SK-N-SH (cell line): ENCODE measurements around the gene ZNF780A. TPM values are rescaled to one million over a fixed set of nuclear protein-coding genes. Genes with fewer than 3 reads are reported as not detected.
A peak's percentile ranks its signal among the peaks of the same experiment; 100 is the strongest.

Source experiments
- CTCF ChIA-PET: fragments of 300-600, 350-600 bp; formaldehyde crosslinking; extraction: SDS; loops from one replicate; lab custom pipeline; 2021; lab: Yijun Ruan, JAX
- POLR2A ChIA-PET: fragments of 350-600 bp; sonication (Branson Sonifier 250); formaldehyde crosslinking; extraction: SDS; loops from one replicate; lab custom pipeline; 2020; ENCODE audit warnings: antibody characterized with exemption, inconsistent platforms; lab: Yijun Ruan, JAX
- DNase-seq: peaks from one replicate; pipeline ENCODE4 v3.0.0; 2012
- H2AFZ ChIP-seq: fragments of 200-600 bp; sonication (generic); 2 replicates; pipeline ENCODE4 v1.8.1; 2016; ENCODE audit warnings: antibody characterized with exemption, mild to moderate bottlenecking, low read depth
- H3F3A ChIP-seq: fragments of 200-600 bp; sonication (generic); replicated peaks from 2 replicates; pipeline ENCODE3; 2016; ENCODE audit warnings: antibody characterized with exemption, mild to moderate bottlenecking; ENCODE audit not compliant: insufficient read depth
- H3K27ac ChIP-seq, 2 experiments: fragments of 200-500 bp in 1 of 2; fragments of 200-600 bp in 1 of 2; sonication (Bioruptor generic) in 1 of 2; sonication (generic), shearing (Covaris generic) in 1 of 2; 2 replicates each; pipeline versions ENCODE4 v1.5.1 to v1.6.1; 2014 to 2016; ENCODE audit warnings: low read depth in 2 of 2, inconsistent platforms in 1 of 2, low read length in 1 of 2, mild to moderate bottlenecking in 1 of 2, mixed read lengths in 1 of 2
- H3K27me3 ChIP-seq: fragments of 200-600 bp; sonication (generic), shearing (Covaris generic); 2 replicates; pipeline ENCODE4 v1.6.1; 2016; ENCODE audit warnings: mixed run types; ENCODE audit not compliant: insufficient read depth
- H3K36me3 ChIP-seq, 2 experiments: fragments of 200-500 bp in 1 of 2; fragments of 200-600 bp in 1 of 2; sonication (Bioruptor generic) in 1 of 2; sonication (generic) in 1 of 2; replicated peaks in 1 of 2; 2 replicates each; pipeline versions ENCODE3 to v1.5.1; 2014 to 2016; ENCODE audit warnings: low read length in 1 of 2, mild to moderate bottlenecking in 1 of 2; ENCODE audit not compliant: insufficient read depth in 2 of 2, control insufficient read depth in 1 of 2
- H3K4me1 ChIP-seq, 2 experiments: fragments of 200-500 bp in 1 of 2; fragments of 200-600 bp in 1 of 2; sonication (Bioruptor generic) in 1 of 2; sonication (generic), shearing (Covaris generic) in 1 of 2; 2 replicates each; pipeline versions ENCODE4 v1.5.1 to v1.6.1; 2014 to 2016; ENCODE audit warnings: low read depth in 1 of 2, low read length in 1 of 2, mixed run types in 1 of 2; ENCODE audit not compliant: insufficient read depth in 2 of 2, control insufficient read depth in 1 of 2
- H3K4me2 ChIP-seq: fragments of 200-600 bp; sonication (generic), shearing (Covaris generic); 2 replicates; pipeline ENCODE4 v1.6.1; 2017; ENCODE audit warnings: mixed run types
- H3K4me3 ChIP-seq, 2 experiments: fragments of 200-500 bp in 1 of 2; fragments of 200-600 bp in 1 of 2; sonication (Bioruptor generic) in 1 of 2; sonication (generic), shearing (Covaris generic) in 1 of 2; 2 replicates each; pipeline versions ENCODE4 v1.5.1 to v1.8.1; 2014 to 2016; ENCODE audit warnings: low read depth in 2 of 2, inconsistent platforms in 1 of 2, low read length in 1 of 2, mild to moderate bottlenecking in 1 of 2, mixed read lengths in 1 of 2, moderate library complexity in 1 of 2
- H3K79me2 ChIP-seq: fragments of 200-600 bp; sonication (generic); 2 replicates; pipeline ENCODE4 v1.8.1; 2017; ENCODE audit warnings: mild to moderate bottlenecking; ENCODE audit not compliant: insufficient read depth
- H3K9ac ChIP-seq: fragments of 200-600 bp; sonication (generic); 2 replicates; pipeline ENCODE4 v1.6.1; 2017; ENCODE audit warnings: mixed run types
- H3K9me2 ChIP-seq: fragments of 200-600 bp; sonication (generic); 2 replicates; pipeline ENCODE4 v1.6.1; 2017; ENCODE audit warnings: mixed run types
- H3K9me3 ChIP-seq: fragments of 200-600 bp; sonication (generic); 2 replicates; pipeline ENCODE4 v1.6.1; 2017; ENCODE audit warnings: mixed run types, mild to moderate bottlenecking, moderate library complexity
- H4K20me1 ChIP-seq: fragments of 200-600 bp; sonication (generic); 2 replicates; pipeline ENCODE4 v1.6.1; 2017; ENCODE audit warnings: mild to moderate bottlenecking, mixed run types; ENCODE audit not compliant: insufficient read depth
- ELF1 ChIP-seq: IDR thresholded peaks from 2 replicates; pipeline ENCODE4 v1.4.0; 2012
- EZH2phosphoT487 ChIP-seq: fragments of 200-600 bp; sonication (generic); IDR thresholded peaks from 2 replicates; pipeline ENCODE4 v1.6.1; 2017; ENCODE audit warnings: low read depth, mixed run types, mild to moderate bottlenecking, antibody characterized with exemption, moderate library complexity, borderline replicate concordance
- FOSL2 ChIP-seq: IDR thresholded peaks from 2 replicates; pipeline ENCODE4 v1.4.0; 2012; ENCODE audit warnings: low read depth, mild to moderate bottlenecking, moderate library complexity, borderline replicate concordance
- IRF3 ChIP-seq: fragments of 150-350 bp; IDR thresholded peaks from 2 replicates; pipeline ENCODE4 v1.6.1; 2016; ENCODE audit warnings: mild to moderate bottlenecking, low read depth, low read length
- MEF2A ChIP-seq: IDR thresholded peaks from 2 replicates; pipeline ENCODE4 v1.4.0; 2012; ENCODE audit warnings: low read depth, borderline replicate concordance
- MXI1 ChIP-seq: IDR thresholded peaks from 2 replicates; pipeline ENCODE4 v1.6.1; 2012; ENCODE audit warnings: mild to moderate bottlenecking, low read depth, low read length, improper control_type of control experiment
- NRF1 ChIP-seq: IDR thresholded peaks from 2 replicates; pipeline ENCODE4 v1.6.1; 2012; ENCODE audit warnings: low read depth, mild to moderate bottlenecking, low read length
- POLR2AphosphoS5 ChIP-seq: IDR thresholded peaks from 2 replicates; pipeline ENCODE4 v1.6.1; 2012; ENCODE audit warnings: low read depth, low read length
- REST ChIP-seq: IDR thresholded peaks from 2 replicates; pipeline ENCODE4 v1.6.1; 2012; ENCODE audit warnings: mild to moderate bottlenecking, low read depth, low read length, moderate library complexity
- RXRA ChIP-seq: IDR thresholded peaks from 2 replicates; pipeline ENCODE4 v1.4.0; 2012; ENCODE audit warnings: low read depth, mild to moderate bottlenecking, borderline replicate concordance
- SIN3A ChIP-seq: IDR thresholded peaks from 2 replicates; pipeline ENCODE4 v1.6.1; 2012; ENCODE audit warnings: low read depth, mild to moderate bottlenecking, low read length, moderate library complexity, borderline replicate concordance
- SMC3 ChIP-seq: IDR thresholded peaks from 2 replicates; pipeline ENCODE4 v1.6.1; 2012; ENCODE audit warnings: low read depth, low read length, improper control_type of control experiment
- TAF1 ChIP-seq: IDR thresholded peaks from 2 replicates; pipeline ENCODE4 v1.6.1; 2012; ENCODE audit warnings: low read depth, mild to moderate bottlenecking, low read length, moderate library complexity, borderline replicate concordance
- TEAD4 ChIP-seq: IDR thresholded peaks from 2 replicates; pipeline ENCODE4 v1.4.0; 2012; ENCODE audit warnings: mild to moderate bottlenecking, borderline replicate concordance; ENCODE audit not compliant: insufficient read depth
- USF1 ChIP-seq: IDR thresholded peaks from 2 replicates; pipeline ENCODE4 v1.4.0; 2012; ENCODE audit warnings: low read depth, borderline replicate concordance
- USF2 ChIP-seq: fragments of 150-350 bp; IDR thresholded peaks from 2 replicates; pipeline ENCODE4 v1.6.1; 2017; ENCODE audit warnings: antibody characterized with exemption, low read length, low read depth, borderline replicate concordance
- YY1 ChIP-seq: IDR thresholded peaks from 2 replicates; pipeline ENCODE4 v1.4.0; 2012; ENCODE audit warnings: low read depth, mild to moderate bottlenecking
- WGBS: methylation state at CpG from one replicate; pipeline ENCODE4 v1.1.6; 2017; ENCODE audit warnings: low lambda C conversion rate; 5-methylcytosine and 5-hydroxymethylcytosine counted together
- polyA plus RNA-seq, 3 experiments: library from polyadenylated mRNA; depleted of rRNA; stranded (reverse); fragments of >200 nt; gene quantifications; 2 replicates each; pipeline ENCODE4 v1.2.3, GENCODE V29; 2012
- TF ChIP-seq, protein P1 (sequence below): IDR thresholded peaks from 2 replicates; pipeline ENCODE4; 2012

The ZNF780A gene
- polyA plus RNA-seq, 1 of the 3 experiments (the other 2 are of a cell fraction): 7.1 TPM

- peaks cover 19% of the 10 kb centered on the region; the same call in 1 of the 2 replicates for H3K79me2 ChIP-seq
- ChIA-PET POLR2A (no interaction called here), CTCF (interaction anchor here (1.0 kb wide), 1 partner anchor 249 kb away, joined by 3 read pairs; no protein-coding TSS in a partner anchor)
- no peaks in the 10 kb centered on the region for H3K27me3 ChIP-seq
- no peak overlapping the region for H2AFZ ChIP-seq
- no peak overlapping the region for H3K27ac ChIP-seq
- no peaks in the 10 kb centered on the region for H3K9me3 ChIP-seq
- DNase-seq: no peak
- no peak for TF ChIP-seq RXRA
- no peak for TF ChIP-seq USF2
- TF ChIP-seq SMC3: no peak
- no peak for TF ChIP-seq SIN3A
- no peak for TF ChIP-seq ELF1
- TF ChIP-seq MEF2A: no peak
- TF ChIP-seq POLR2AphosphoS5: no peak
- no peak for TF ChIP-seq TEAD4
- TF ChIP-seq NRF1: no peak
- peaks cover 0 to 4% of the 10 kb centered on the region in 2 experiments; a peak in 2 of 4 replicates for H3K4me1 ChIP-seq
- no peaks in the 10 kb centered on the region for H4K20me1 ChIP-seq
- no peaks in the 10 kb centered on the region for H3K36me3 ChIP-seq
- no peaks in the 10 kb centered on the region for H3K9me2 ChIP-seq
- WGBS: 62% methylated on average over 1 of the region's 1 CpG
- H3K9ac ChIP-seq: no peak overlapping the region
- H3K4me2 ChIP-seq: no peak overlapping the region
- no peaks in the 10 kb centered on the region for H3F3A ChIP-seq
- no peak overlapping the region for H3K4me3 ChIP-seq
Observed at GRCh38 chr19:40093416-40093815, 2.7 kb upstream of the ZNF780A start.

DNA sequence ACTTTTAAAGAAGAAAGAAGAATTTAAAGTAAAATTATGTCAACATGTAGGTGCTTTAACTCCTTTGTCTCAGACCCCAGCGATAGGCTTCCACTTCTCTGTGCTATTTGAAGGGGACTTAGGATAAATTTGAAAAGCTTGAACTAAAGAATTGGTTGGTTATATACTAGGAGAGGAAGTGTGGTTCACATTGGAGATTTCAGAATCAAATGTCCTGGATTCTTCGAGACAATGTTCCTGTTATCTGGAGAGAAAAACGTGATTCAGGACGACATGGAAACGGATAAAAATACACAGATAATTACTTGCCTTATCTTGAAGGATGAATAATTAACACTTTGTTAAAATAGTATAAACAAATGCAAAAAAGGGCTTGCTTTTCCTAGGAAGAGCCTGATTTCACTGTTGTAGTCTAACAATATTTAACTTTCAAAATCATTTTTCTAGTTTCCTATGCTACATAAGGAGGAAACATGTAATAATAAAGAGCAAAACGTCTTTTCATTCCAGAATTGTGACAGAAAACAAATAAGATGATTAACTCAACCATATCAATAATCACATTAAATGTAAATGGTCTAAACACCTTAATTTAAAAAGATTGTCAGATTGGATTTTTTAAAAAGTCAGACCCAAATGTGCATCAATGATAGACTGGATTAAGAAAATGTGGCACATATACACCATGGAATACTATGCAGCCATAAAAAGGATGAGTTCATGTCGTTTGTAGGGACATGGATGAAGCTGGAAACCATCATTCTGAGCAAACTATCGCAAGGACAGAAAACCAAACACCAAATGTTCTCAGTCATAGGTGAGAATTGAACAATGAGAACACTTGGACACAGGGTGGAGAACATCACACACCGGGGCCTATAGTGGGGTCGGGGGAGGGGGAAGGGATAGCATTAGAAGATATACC, 724 bp upstream of the ZNF780A start:
- Histone ChIP-seq H3K36me3 (peaks cover 0 to 5% of the 10 kb centered on the region in 2 experiments), H3K27me3 (no peaks in the 10 kb centered on the region), H3K27ac (peak overlapping the region; percentile 82 to 94), H3K79me2 (peaks cover 32% of the 10 kb centered on the region), H3K9me3 (no peaks in the 10 kb centered on the region), H3K4me3 (peak overlapping the region; percentile 83 to 94), H3K9me2 (no peaks in the 10 kb centered on the region), H3F3A (no peaks in the 10 kb centered on the region), H4K20me1 (no peaks in the 10 kb centered on the region), H2AFZ (peak overlapping the region; percentile 100), H3K4me1 (peaks cover 0 to 4% of the 10 kb centered on the region in 2 experiments; a peak in 2 of 4 replicates), H3K9ac (peak overlapping the region; percentile 85), H3K4me2 (peak overlapping the region; percentile 91)
- no peak for DNase-seq
- ChIA-PET POLR2A (interaction anchor here (0.6 to 0.7 kb wide), 4 partner anchors 20 to 257 kb away, joined by 3 read pairs; partner anchors contain the start of genes PLD3 and PSMC4), CTCF (interaction anchor here (0.7 to 2.1 kb wide), 3 partner anchors 49 to 88 kb away, joined by 3 to 6 read pairs (median 4); no protein-coding TSS in a partner anchor)
- WGBS: 41% methylated on average over 10 of the region's 10 CpGs
- no peak for TF ChIP-seq POLR2AphosphoS5
- no peak for TF ChIP-seq EZH2phosphoT487
- TF ChIP-seq USF1: no peak
- no peak for TF ChIP-seq TAF1
- TF ChIP-seq REST: no peak
- no peak for TF ChIP-seq MXI1
- TF ChIP-seq YY1: no peak
- TF ChIP-seq, protein P1, sequence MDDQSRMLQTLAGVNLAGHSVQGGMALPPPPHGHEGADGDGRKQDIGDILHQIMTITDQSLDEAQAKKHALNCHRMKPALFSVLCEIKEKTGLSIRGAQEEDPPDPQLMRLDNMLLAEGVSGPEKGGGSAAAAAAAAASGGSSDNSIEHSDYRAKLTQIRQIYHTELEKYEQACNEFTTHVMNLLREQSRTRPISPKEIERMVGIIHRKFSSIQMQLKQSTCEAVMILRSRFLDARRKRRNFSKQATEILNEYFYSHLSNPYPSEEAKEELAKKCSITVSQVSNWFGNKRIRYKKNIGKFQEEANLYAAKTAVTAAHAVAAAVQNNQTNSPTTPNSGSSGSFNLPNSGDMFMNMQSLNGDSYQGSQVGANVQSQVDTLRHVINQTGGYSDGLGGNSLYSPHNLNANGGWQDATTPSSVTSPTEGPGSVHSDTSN: no peak
- no peak for TF ChIP-seq IRF3
- no peak for TF ChIP-seq FOSL2
